GM21528 (cell line): ENCODE measurements around the gene LRIT3.
"Not testable (repeated sequence)": the region's sequence is repeated elsewhere in the genome, so short reads cannot be mapped to it uniquely, and the experiment has no call there.

Source experiments
- ATAC-seq: cut with Tn5 transposase; IDR thresholded peaks from one replicate; pipeline ENCODE4 v1.9.1; 2021; ENCODE audit warnings: mild to moderate bottlenecking, moderate library complexity; ENCODE audit not compliant: unreplicated experiment, low FRiP score

Gene LRIT3

DNA sequence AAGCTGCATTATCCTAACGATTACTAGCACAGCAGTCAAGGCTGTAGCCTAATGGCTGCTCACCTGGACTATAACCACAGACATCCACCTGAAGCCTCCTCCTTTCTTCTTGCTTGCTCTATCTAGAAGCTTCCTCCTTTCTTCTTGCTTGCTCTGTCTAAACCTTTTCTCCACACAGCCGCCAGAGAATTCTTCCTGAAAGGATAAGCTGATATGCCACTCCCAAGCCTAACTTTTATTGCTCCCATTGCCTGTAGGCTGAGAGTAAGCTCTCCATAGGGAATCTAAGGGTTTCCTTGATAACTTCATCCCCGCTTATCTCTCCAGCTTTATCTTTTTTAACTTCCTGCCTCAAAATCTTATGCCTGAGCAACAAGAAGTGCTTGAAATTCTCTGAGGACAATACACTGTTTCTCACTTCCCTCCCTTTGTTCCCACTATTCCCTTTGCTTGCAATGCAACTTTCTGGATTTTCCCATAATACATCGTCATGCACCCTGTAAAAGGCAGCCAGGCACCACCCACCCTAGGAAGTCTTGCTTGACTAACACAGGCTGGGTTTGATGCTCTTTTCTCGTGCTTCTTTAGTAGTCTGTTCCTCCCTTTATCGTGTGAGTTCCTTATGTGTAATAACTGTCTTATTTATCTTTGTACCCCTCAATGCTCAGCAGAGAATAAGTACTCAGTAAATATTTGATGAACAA, 1.4 kb upstream of the LRIT3 start:
- no peak for ATAC-seq

GRCh38 chr4:109848501-109848900, 594 bp downstream of the LRIT3 start:
- no peak for ATAC-seq

DNA sequence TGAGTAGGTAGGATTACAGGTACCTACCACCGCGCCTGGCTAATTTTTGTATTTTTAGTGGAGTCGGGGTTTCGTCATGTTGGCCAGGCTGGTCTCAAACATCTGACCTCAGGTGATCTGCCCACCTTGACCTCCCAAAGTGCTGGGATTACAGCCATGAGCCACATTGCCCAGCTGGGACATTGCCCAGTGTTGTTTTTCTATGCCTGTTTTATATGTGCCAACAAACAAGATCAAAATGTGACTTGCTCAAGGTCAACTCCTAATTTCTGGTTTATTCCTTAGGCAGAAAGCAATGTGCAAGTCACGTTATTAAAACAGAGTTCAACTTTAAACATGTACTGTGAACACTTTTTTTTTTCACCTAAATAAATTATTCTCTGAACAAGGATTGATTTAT, 2.7 kb downstream of the LRIT3 start:
- ATAC-seq = no peak

GRCh38 chr4:109859426-109860300, 11.8 kb downstream of the LRIT3 start:
- not testable (repeated sequence) for ATAC-seq

GRCh38 chr4:109861271-109861670, 13.4 kb downstream of the LRIT3 start:
- no peak for ATAC-seq

DNA sequence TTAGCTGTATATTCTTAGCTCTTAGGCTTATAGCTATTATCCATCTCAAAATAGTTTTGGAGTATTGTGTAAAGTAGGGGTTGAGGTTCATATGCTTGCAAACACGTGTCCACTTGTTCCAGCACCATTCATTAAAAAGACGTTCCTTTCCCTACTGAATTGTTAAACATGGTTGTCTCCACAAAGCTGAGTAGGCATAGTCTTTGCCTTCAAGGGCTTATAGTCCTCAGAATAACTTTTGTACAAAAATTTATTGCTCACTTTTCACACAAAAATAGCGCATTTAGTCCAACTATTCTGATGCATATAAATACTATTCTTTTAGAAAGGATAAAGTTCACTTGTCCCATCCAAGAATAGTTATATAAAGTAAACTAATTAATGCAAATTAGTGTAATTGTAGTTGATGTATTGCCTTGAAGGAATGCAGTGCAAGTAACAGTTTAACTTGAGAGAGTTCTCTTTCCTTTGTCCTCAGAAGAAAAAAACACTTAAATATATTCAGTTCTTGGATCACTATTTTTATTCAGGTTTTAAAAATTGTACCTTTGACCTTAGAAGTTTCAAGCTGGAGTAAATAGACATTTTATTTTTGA, 14.1 kb downstream of the LRIT3 start:
- no peak for ATAC-seq

GRCh38 chr4:109864134-109864533, 16.2 kb downstream of the LRIT3 start:
- no peak for ATAC-seq

- ATAC-seq = no peak
Observed at GRCh38 chr4:109870061-109870460, 22.2 kb downstream of the LRIT3 start.

DNA sequence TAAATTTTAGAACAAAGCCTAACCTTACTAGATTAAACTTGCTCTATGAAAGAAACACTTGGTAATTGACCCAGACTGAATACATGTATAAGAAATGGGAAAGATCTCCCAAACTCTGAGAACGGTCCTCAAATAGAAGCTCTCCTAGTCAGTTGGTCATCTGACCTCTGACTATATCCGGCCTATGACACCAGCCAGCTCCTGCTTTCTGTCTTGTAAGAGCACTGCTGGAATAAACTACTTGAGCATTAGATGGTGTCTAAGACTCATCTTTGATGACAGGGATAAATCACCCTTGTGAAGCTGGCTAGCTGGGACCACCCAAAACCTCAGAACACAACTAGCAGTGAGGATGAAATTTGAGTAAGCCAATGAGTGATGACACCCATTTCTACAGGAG, 24.2 kb downstream of the LRIT3 start:
- ATAC-seq = no peak

GRCh38 chr4:109872950-109873656, 25.2 kb downstream of the LRIT3 start:
- no peak for ATAC-seq

DNA sequence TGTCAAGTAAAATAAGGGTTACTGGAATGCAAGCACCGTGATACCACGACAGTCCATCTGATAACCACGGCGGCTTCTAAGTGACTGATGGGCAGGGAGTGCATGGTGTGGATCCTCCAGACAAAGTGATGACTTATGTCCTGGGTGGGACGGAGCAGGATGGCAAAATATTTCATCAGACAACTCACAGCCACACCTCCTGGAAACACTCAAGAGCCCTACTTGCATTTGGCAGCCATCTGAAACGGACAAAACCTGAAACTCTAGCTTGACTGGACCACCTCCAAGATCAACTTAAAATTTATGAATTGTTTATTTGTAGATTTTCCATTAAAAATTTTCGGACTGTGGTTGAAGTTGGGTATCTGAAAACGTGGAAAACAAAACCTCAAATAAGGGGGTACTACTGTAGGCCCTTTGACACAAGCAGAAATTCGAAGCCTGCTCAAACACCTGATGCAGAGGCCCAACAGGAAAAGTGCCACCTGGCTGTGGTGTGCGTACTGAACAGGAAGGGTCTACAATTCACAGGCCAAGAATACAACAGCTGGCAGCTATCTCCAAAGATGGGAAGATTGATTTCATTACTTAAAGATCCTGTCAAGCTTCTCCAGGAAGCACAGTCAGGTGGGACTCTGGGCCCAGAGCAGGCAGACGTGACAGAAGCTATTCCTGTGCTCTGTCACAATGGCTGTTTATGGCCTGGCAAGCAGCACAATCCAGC, 26.0 kb downstream of the LRIT3 start:
- ATAC-seq = no peak

GRCh38 chr4:109875106-109875505, 27.2 kb downstream of the LRIT3 start:
- ATAC-seq = no peak

- ATAC-seq = not testable (repeated sequence)
Observed at GRCh38 chr4:109875553-109875952, 27.6 kb downstream of the LRIT3 start.

DNA sequence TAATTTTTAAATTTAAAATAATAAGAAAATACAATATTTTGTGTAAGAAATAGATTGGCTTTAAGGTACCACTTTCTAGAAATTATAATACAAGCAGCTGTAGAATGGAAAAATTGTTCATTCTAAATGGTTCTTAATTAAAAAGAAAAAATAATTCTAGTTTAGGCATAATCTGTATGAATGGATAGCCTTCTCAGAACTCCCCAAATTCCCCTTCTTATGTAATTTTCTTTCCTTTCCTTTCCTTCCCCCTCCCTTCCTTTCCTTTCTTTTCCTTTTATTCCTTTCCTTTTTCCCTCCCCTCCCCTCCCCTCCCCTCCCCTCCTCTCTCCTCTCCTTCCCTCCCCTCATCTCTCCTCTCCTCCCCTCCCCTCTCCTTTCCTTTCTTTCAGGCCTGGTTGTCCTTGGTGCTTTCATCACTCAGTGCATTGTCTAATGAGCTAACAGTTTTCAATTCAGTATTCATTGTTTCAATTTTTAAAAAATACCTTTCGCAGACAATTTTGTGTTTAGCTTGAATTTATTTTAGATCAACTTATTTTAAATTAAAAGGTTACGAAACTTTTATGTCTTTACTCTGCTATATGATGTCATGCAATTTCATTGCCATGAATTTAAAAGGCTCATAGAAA, 28.8 kb downstream of the LRIT3 start:
- ATAC-seq = no peak

- peak; percentile 59 for ATAC-seq
Observed at GRCh38 chr4:109877400-109877799, 29.5 kb downstream of the LRIT3 start.

DNA sequence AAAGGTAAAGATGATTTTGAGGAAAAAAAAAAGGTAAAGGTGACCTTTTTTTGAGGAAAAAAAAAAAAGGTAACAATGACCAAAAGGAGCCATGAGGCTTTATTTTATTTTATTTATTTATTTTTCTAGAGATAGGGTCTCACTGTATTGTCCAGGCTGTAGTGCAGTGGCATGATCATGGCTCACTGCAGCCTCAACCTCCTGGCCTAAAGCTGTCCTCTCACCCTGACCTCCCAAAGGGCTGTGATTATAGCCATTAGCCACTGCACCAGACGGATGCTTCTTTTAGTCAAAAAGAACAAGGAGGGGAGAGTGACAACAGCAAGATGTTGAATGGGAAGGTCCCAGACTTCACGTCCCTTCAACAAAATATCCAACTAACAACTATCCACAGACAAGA, 30.4 kb downstream of the LRIT3 start:
- ATAC-seq = no peak

DNA sequence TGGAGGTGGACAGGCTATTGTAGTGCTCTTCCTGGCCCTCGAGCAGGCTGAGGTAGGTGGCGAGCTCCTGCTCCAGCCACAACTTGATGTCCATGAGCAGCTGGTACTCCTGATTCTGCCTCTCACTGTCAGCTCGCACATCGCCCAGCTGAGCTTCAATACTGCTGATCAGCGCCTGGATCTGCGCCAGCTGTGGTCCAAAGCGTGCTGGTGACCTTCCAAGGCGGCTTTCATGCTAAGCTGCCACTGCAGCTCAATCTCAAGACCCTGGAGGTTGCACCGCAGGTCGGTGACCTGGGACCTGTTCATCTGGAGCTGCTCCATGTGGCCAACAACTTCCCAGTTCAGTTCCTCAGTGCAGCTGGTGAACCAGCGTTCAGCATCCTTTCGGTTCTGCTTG, 31.2 kb downstream of the LRIT3 start:
- ATAC-seq = no peak

- ATAC-seq = no peak
Observed at GRCh38 chr4:109879636-109880314, 31.9 kb downstream of the LRIT3 start.

DNA sequence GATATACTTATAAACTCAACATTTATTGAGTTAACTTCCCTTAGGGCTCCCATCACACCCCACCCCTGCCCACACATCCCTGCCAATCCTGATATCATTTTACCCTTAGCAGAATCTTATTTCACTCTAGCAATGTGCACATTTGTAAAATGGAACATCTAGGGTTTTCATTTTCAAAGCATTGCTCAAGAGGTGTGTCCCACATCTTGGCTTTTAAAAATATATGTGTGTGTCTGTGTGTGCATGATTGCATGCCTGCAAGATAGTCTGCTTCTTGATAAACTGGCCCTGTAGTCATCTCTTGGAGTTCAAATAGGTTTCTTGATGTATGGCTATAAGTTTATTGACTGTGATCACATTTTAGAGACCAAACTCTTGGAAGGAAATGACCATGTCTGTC, 38.4 kb downstream of the LRIT3 start:
- no peak for ATAC-seq
